ENCODE measurements around the gene IGF2BP2.

GRCh38 chr3:185815391-185816282 is 9.2 kb downstream of the IGF2BP2 start:
- TF ChIP-seq, protein P1, sequence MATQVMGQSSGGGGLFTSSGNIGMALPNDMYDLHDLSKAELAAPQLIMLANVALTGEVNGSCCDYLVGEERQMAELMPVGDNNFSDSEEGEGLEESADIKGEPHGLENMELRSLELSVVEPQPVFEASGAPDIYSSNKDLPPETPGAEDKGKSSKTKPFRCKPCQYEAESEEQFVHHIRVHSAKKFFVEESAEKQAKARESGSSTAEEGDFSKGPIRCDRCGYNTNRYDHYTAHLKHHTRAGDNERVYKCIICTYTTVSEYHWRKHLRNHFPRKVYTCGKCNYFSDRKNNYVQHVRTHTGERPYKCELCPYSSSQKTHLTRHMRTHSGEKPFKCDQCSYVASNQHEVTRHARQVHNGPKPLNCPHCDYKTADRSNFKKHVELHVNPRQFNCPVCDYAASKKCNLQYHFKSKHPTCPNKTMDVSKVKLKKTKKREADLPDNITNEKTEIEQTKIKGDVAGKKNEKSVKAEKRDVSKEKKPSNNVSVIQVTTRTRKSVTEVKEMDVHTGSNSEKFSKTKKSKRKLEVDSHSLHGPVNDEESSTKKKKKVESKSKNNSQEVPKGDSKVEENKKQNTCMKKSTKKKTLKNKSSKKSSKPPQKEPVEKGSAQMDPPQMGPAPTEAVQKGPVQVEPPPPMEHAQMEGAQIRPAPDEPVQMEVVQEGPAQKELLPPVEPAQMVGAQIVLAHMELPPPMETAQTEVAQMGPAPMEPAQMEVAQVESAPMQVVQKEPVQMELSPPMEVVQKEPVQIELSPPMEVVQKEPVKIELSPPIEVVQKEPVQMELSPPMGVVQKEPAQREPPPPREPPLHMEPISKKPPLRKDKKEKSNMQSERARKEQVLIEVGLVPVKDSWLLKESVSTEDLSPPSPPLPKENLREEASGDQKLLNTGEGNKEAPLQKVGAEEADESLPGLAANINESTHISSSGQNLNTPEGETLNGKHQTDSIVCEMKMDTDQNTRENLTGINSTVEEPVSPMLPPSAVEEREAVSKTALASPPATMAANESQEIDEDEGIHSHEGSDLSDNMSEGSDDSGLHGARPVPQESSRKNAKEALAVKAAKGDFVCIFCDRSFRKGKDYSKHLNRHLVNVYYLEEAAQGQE (IDR thresholded peaks at IDR 0.05; ENCODE audit: insufficient replicate concordance, low read depth) = no peak
- no peak for TF ChIP-seq POLR2AphosphoS5 (IDR thresholded peaks at IDR 0.05; ENCODE audit: low read depth)
- no peak for TF ChIP-seq CTCF (IDR thresholded peaks at IDR 0.05; ENCODE audit: insufficient read depth, low read length)
- no peak for TF ChIP-seq GABPA (IDR thresholded peaks at IDR 0.05; ENCODE audit: low read depth)

All from HL-60 (cell line).